ENCODE results near the gene DYDC2. TPM values are rescaled to one million over a fixed set of nuclear protein-coding genes. Genes with fewer than 3 reads are reported as not detected.
"Not testable (repeated sequence)": the region's sequence is repeated elsewhere in the genome, so short reads cannot be mapped to it uniquely, and the experiment has no call there.

DYDC2 gene
- total RNA-seq, 8 experiments from 2014 or later, result 0.45 to 9.3 (median 1.7) TPM; not detected in 2

- Histone ChIP-seq H3K4me3 (no peak overlapping the region), H3K27ac (no peak overlapping the region), H3K4me1 (replicated peaks in 1 of 2) (no peaks in the 10 kb centered on the region)
- no peak for ATAC-seq (replicated peaks in 6 of 8)
- in situ Hi-C loops (cut with MboI; ENCODE audit: low pct_unique_long_range_greater_than_20kb in 2 of 9, low sequenced_read_pairs in 9 of 9, unreplicated experiment in 9 of 9), result no loop called here
- 20 to 100% (median 76%) methylated on average over 1 of the region's 1 CpG; no CpG with 5 or more reads in 4 of the 10 experiments for WGBS, 10 experiments
Measured at GRCh38 chr10:80344276-80344675, 12.3 kb upstream of the DYDC2 start.

GRCh38 chr10:80344912-80345311, 11.7 kb upstream of the DYDC2 start:
- in situ Hi-C loops (cut with MboI; ENCODE audit: low pct_unique_long_range_greater_than_20kb in 2 of 9, low sequenced_read_pairs in 9 of 9, unreplicated experiment in 9 of 9), result no loop called here
- Histone ChIP-seq H3K4me3 (no peak overlapping the region), H3K4me1 (replicated peaks in 1 of 2) (no peaks in the 10 kb centered on the region), H3K27ac (no peak overlapping the region)
- ATAC-seq (replicated peaks in 6 of 8), result no peak
- 0 to 88% (median 36%) methylated on average over 1 to 2 of the region's 2 CpGs; no CpG with 5 or more reads in 2 of the 10 experiments for WGBS, 10 experiments

- Histone ChIP-seq H3K4me3 (no peak overlapping the region), H3K4me1 (replicated peaks in 1 of 2) (no peaks in the 10 kb centered on the region), H3K27ac (no peak overlapping the region)
- in situ Hi-C loops (cut with MboI; ENCODE audit: low pct_unique_long_range_greater_than_20kb in 2 of 9, low sequenced_read_pairs in 9 of 9, unreplicated experiment in 9 of 9), result no loop called here
- ATAC-seq (replicated peaks in 6 of 8), result no peak
- 0 to 95% (median 75%) methylated on average over 1 to 3 of the region's 3 CpGs; no CpG with 5 or more reads in 2 of the 10 experiments for WGBS, 10 experiments
Measured at GRCh38 chr10:80350251-80350650, 6.3 kb upstream of the DYDC2 start.

GRCh38 chr10:80351220-80351619, 5.4 kb upstream of the DYDC2 start:
- Histone ChIP-seq H3K4me3 (no peak overlapping the region), H3K27ac (no peak overlapping the region), H3K4me1 (replicated peaks in 1 of 2) (no peaks in the 10 kb centered on the region)
- ATAC-seq (replicated peaks in 6 of 8), result no peak
- 100% methylated on average over 1 of the region's 3 CpGs; no CpG with 5 or more reads in 9 of the 10 experiments for WGBS, 10 experiments
- in situ Hi-C loops (cut with MboI; ENCODE audit: low pct_unique_long_range_greater_than_20kb in 2 of 9, low sequenced_read_pairs in 9 of 9, unreplicated experiment in 9 of 9), result no loop called here

- peaks cover 6 to 7% of the 10 kb centered on the region in 2 donors for H3K4me1 ChIP-seq (replicated peaks in 1 of 2)
- WGBS, 10 experiments, result 36 to 100% (median 41%) methylated on average over 1 to 7 of the region's 50 CpGs; no CpG with 5 or more reads in 4 of the 10 experiments
- in situ Hi-C loops (cut with MboI; ENCODE audit: low pct_unique_long_range_greater_than_20kb in 2 of 9, low sequenced_read_pairs in 9 of 9, unreplicated experiment in 9 of 9), result no loop called here
- peak overlapping the region in 1 of 2 donors; percentile 2 for H3K27ac ChIP-seq
- peak; percentile 37 to 82 (median 77) for ATAC-seq (replicated peaks in 6 of 8)
- H3K4me3 ChIP-seq, result peak overlapping the region; percentile 28 to 42 (median 34)
Measured at GRCh38 chr10:80356989-80357850, 639 bp downstream of the DYDC2 start.

GRCh38 chr10:80357851-80358125, 1.2 kb downstream of the DYDC2 start:
- 85 to 100% (median 100%) methylated on average over 2 to 3 of the region's 5 CpGs; no CpG with 5 or more reads in 4 of the 10 experiments for WGBS, 10 experiments
- Histone ChIP-seq H3K4me3 (peak overlapping the region in 2 of 5 donors; percentile 34 to 42), H3K4me1 (replicated peaks in 1 of 2) (peaks cover 6 to 7% of the 10 kb centered on the region in 2 donors), H3K27ac (no peak overlapping the region)
- ATAC-seq (replicated peaks in 6 of 8), result no peak
- in situ Hi-C loops (cut with MboI; ENCODE audit: low pct_unique_long_range_greater_than_20kb in 2 of 9, low sequenced_read_pairs in 9 of 9, unreplicated experiment in 9 of 9), result no loop called here

- in situ Hi-C loops (cut with MboI; ENCODE audit: low pct_unique_long_range_greater_than_20kb in 2 of 9, low sequenced_read_pairs in 9 of 9, unreplicated experiment in 9 of 9), result not testable (repeated sequence)
- 0 to 78% (median 60%) methylated on average over 1 of the region's 2 CpGs; no CpG with 5 or more reads in 7 of the 10 experiments for WGBS, 10 experiments
Measured at GRCh38 chr10:80358925-80359324, 2.3 kb downstream of the DYDC2 start.

GRCh38 chr10:80359644-80360043, 3.1 kb downstream of the DYDC2 start:
- Histone ChIP-seq H3K4me1 (replicated peaks in 1 of 2) (peaks cover 6 to 7% of the 10 kb centered on the region in 2 donors), H3K4me3 (no peak overlapping the region), H3K27ac (no peak overlapping the region)
- 73 to 82% methylated on average over 3 to 9 of the region's 22 CpGs; no CpG with 5 or more reads in 8 of the 10 experiments for WGBS, 10 experiments
- in situ Hi-C loops (cut with MboI; ENCODE audit: low pct_unique_long_range_greater_than_20kb in 2 of 9, low sequenced_read_pairs in 9 of 9, unreplicated experiment in 9 of 9), result no loop called here
- ATAC-seq (replicated peaks in 6 of 8), result no peak

More at GRCh38 chr10:80358925-80359324, 2.3 kb downstream of the DYDC2 start:
- not testable (repeated sequence) for H3K27ac ChIP-seq; H3K4me3 ChIP-seq; ATAC-seq (replicated peaks in 6 of 8); H3K4me1 ChIP-seq (replicated peaks in 1 of 2)

GRCh38 chr10:80365510-80365909, 8.9 kb downstream of the DYDC2 start:
- WGBS, 10 experiments, result 0% methylated on average over 1 of the region's 1 CpG; no CpG with 5 or more reads in 4 of the 10 experiments
- no peak for ATAC-seq (replicated peaks in 6 of 8)
- no peak overlapping the region for H3K27ac ChIP-seq
- no peaks in the 10 kb centered on the region for H3K4me1 ChIP-seq (replicated peaks in 1 of 2)
- no peak overlapping the region for H3K4me3 ChIP-seq
- in situ Hi-C loops (cut with MboI; ENCODE audit: low pct_unique_long_range_greater_than_20kb in 2 of 9, low sequenced_read_pairs in 9 of 9, unreplicated experiment in 9 of 9), result no loop called here

- Histone ChIP-seq H3K27ac (no peak overlapping the region), H3K4me3 (no peak overlapping the region), H3K4me1 (replicated peaks in 1 of 2) (peaks cover 0 to 7% of the 10 kb centered on the region in 2 donors)
- 29 to 100% (median 79%) methylated on average over 1 to 5 of the region's 6 CpGs; no CpG with 5 or more reads in 3 of the 10 experiments for WGBS, 10 experiments
- in situ Hi-C loops (cut with MboI; ENCODE audit: low pct_unique_long_range_greater_than_20kb in 2 of 9, low sequenced_read_pairs in 9 of 9, unreplicated experiment in 9 of 9), result no loop called here
- ATAC-seq (replicated peaks in 6 of 8), result peak in 1 of 8 experiments; percentile 50
Measured at GRCh38 chr10:80371467-80371866, 14.9 kb downstream of the DYDC2 start.

GRCh38 chr10:80372675-80373074, 16.1 kb downstream of the DYDC2 start:
- H3K4me3 ChIP-seq, result no peak overlapping the region
- H3K4me1 ChIP-seq (replicated peaks in 1 of 2), result peaks cover 0 to 7% of the 10 kb centered on the region in 2 donors
- ATAC-seq (replicated peaks in 6 of 8), result peak in 3 of 8 experiments; percentile 31 to 48 (median 41)
- WGBS, 10 experiments, result 17 to 77% (median 51%) methylated on average over 1 to 5 of the region's 5 CpGs; no CpG with 5 or more reads in 1 of the 10 experiments
- in situ Hi-C loops (cut with MboI; ENCODE audit: low pct_unique_long_range_greater_than_20kb in 2 of 9, low sequenced_read_pairs in 9 of 9, unreplicated experiment in 9 of 9), result no loop called here
- no peak overlapping the region for H3K27ac ChIP-seq

- WGBS, 10 experiments, result 0 to 93% (median 43%) methylated on average over 1 to 2 of the region's 2 CpGs
- Histone ChIP-seq H3K4me1 (replicated peaks in 1 of 2) (peaks cover 0 to 7% of the 10 kb centered on the region in 2 donors), H3K4me3 (no peak overlapping the region), H3K27ac (no peak overlapping the region)
- no peak for ATAC-seq (replicated peaks in 6 of 8)
- in situ Hi-C loops (cut with MboI; ENCODE audit: low pct_unique_long_range_greater_than_20kb in 2 of 9, low sequenced_read_pairs in 9 of 9, unreplicated experiment in 9 of 9), result no loop called here
Measured at GRCh38 chr10:80373502-80373901, 16.9 kb downstream of the DYDC2 start.

GRCh38 chr10:80379701-80380100, 23.1 kb downstream of the DYDC2 start:
- no peaks in the 10 kb centered on the region for H3K4me1 ChIP-seq (replicated peaks in 1 of 2)
- H3K27ac ChIP-seq, result no peak overlapping the region
- H3K4me3 ChIP-seq, result no peak overlapping the region
- in situ Hi-C loops (cut with MboI; ENCODE audit: low pct_unique_long_range_greater_than_20kb in 2 of 9, low sequenced_read_pairs in 9 of 9, unreplicated experiment in 9 of 9), result loop anchor here in 2 of 9 experiments (10.0 to 25.0 kb wide), 2 partner anchors 65 to 133 kb away; no protein-coding TSS in a partner anchor
- 0 to 44% (median 40%) methylated on average over 1 to 2 of the region's 3 CpGs; no CpG with 5 or more reads in 1 of the 10 experiments for WGBS, 10 experiments
- ATAC-seq (replicated peaks in 6 of 8), result no peak
